GM19023 (cell line): ENCODE data around the gene MCF2L.

ENCODE experiments used
- ATAC-seq: cut with Tn5 transposase; IDR thresholded peaks from one replicate; pipeline ENCODE4 v1.9.1; 2021; ENCODE audit warnings: mild to moderate bottlenecking, moderate library complexity; ENCODE audit not compliant: unreplicated experiment

The MCF2L gene

GRCh38 chr13:113009743-113010509 is 40.9 kb downstream of the MCF2L start:
- no peak for ATAC-seq

- no peak for ATAC-seq
Measured at GRCh38 chr13:113010510-113010865, 41.5 kb downstream of the MCF2L start.

GRCh38 chr13:113013303-113013702 is 44.3 kb downstream of the MCF2L start:
- ATAC-seq = no peak

GRCh38 chr13:113013878-113014751 is 45.1 kb downstream of the MCF2L start:
- ATAC-seq = no peak

GRCh38 chr13:113014752-113015745 is 46.0 kb downstream of the MCF2L start:
- ATAC-seq = no peak

- ATAC-seq = no peak
Measured at GRCh38 chr13:113015826-113016525, 47.0 kb downstream of the MCF2L start.

GRCh38 chr13:113016526-113017295 is 47.7 kb downstream of the MCF2L start:
- ATAC-seq = no peak

GRCh38 chr13:113017506-113018215 is 48.6 kb downstream of the MCF2L start:
- ATAC-seq = no peak

- ATAC-seq = no peak
Measured at GRCh38 chr13:113018676-113019465, 49.9 kb downstream of the MCF2L start.

- ATAC-seq = no peak
Measured at GRCh38 chr13:113020323-113021080, 51.5 kb downstream of the MCF2L start.

- no peak for ATAC-seq
Measured at GRCh38 chr13:113021391-113021790, 52.4 kb downstream of the MCF2L start.

GRCh38 chr13:113021811-113022210 is 52.8 kb downstream of the MCF2L start:
- ATAC-seq = no peak

GRCh38 chr13:113022391-113022744 is 53.4 kb downstream of the MCF2L start:
- ATAC-seq = no peak

GRCh38 chr13:113022745-113023574 is 53.9 kb downstream of the MCF2L start:
- no peak for ATAC-seq

- no peak for ATAC-seq
Measured at GRCh38 chr13:113023694-113024430, 54.8 kb downstream of the MCF2L start.

- no peak for ATAC-seq
Measured at GRCh38 chr13:113024466-113024865, 55.5 kb downstream of the MCF2L start.
